WTC11 (cell line): ENCODE data around the gene LRRC30. TPM values are rescaled to one million over a fixed set of nuclear protein-coding genes. Genes with fewer than 3 reads are reported as not detected.

ENCODE experiments used
- ATAC-seq: fragments of 200-7000 bp; cut with Tn5 transposase; 2 replicates; pipeline ENCODE4 v1.10.0; 2021; ENCODE audit warnings: mild to moderate bottlenecking, moderate library complexity
- CTCF ChIA-PET: fragments of 300-600 bp; sonication (Branson Sonifier 250); formaldehyde crosslinking; loops from one replicate; lab custom pipeline; 2021; ENCODE audit warnings: antibody characterized with exemption; lab: Charles Lee
- POLR2A ChIA-PET: fragments of 350-600 bp; sonication (Branson Sonifier 250); formaldehyde crosslinking; loops from one replicate; lab custom pipeline; 2021; ENCODE audit warnings: antibody characterized with exemption; lab: Charles Lee
- DNase-seq: peaks from one replicate; pipeline ENCODE4 v3.0.0; 2021; ENCODE audit warnings: low spot score
- H3K27ac Mint-ChIP-seq: 2 replicates; pipeline ENCODE4 v1.8.0; 2021; ENCODE audit warnings: mixed read lengths
- H3K27me3 Mint-ChIP-seq: 2 replicates; pipeline ENCODE4 v1.8.0; 2021; ENCODE audit warnings: low read depth, mild to moderate bottlenecking, moderate library complexity, mixed read lengths
- H3K36me3 Mint-ChIP-seq: 2 replicates; pipeline ENCODE4 v1.8.0; 2021; ENCODE audit warnings: mixed read lengths
- H3K4me1 Mint-ChIP-seq: 2 replicates; pipeline ENCODE4 v1.8.0; 2022; ENCODE audit warnings: mixed read lengths
- H3K4me3 Mint-ChIP-seq: 2 replicates; pipeline ENCODE4 v1.8.0; 2021; ENCODE audit warnings: mild to moderate bottlenecking, moderate library complexity, mixed read lengths
- H3K9me3 Mint-ChIP-seq: 2 replicates; pipeline ENCODE4 v1.8.0; 2021; ENCODE audit warnings: mixed read lengths
- ATF1 ChIP-seq: sonication (generic); formaldehyde crosslinking; IDR thresholded peaks from 2 replicates; pipeline ENCODE4 v1.8.1; 2023; ENCODE audit warnings: mild to moderate bottlenecking, moderate library complexity, missing genetic modification reagents
- EMX1 ChIP-seq: fragments of 250-450 bp; sonication (Bioruptor Pico); IDR thresholded peaks from 2 replicates; pipeline ENCODE4 v1.8.0; 2021; ENCODE audit warnings: mild to moderate bottlenecking
- FOXJ3 ChIP-seq: sonication (generic); formaldehyde crosslinking; IDR thresholded peaks from 2 replicates; pipeline ENCODE4 v1.9.0; 2021; ENCODE audit warnings: missing genetic modification reagents, mild to moderate bottlenecking, borderline replicate concordance
- GRHL2 ChIP-seq: fragments of 250-450 bp; sonication (Bioruptor Pico); IDR thresholded peaks from 2 replicates; pipeline ENCODE4 v1.8.0; 2022; ENCODE audit warnings: mild to moderate bottlenecking, moderate library complexity; ENCODE audit not compliant: insufficient replicate concordance, severe bottlenecking
- JUN ChIP-seq: sonication (generic); formaldehyde crosslinking; IDR thresholded peaks from 2 replicates; pipeline ENCODE4 v1.8.0; 2023; ENCODE audit warnings: mild to moderate bottlenecking, missing genetic modification reagents
- MXD4 ChIP-seq: fragments of 250-450 bp; sonication (Bioruptor Pico); IDR thresholded peaks from 2 replicates; pipeline ENCODE4 v1.8.0; 2021; ENCODE audit warnings: mild to moderate bottlenecking, moderate library complexity, borderline replicate concordance
- NR1H2 ChIP-seq: sonication (generic); formaldehyde crosslinking; IDR thresholded peaks from 2 replicates; pipeline ENCODE4 v1.9.0; 2021; ENCODE audit warnings: mild to moderate bottlenecking, moderate library complexity, missing genetic modification reagents
- RELA ChIP-seq: sonication (generic); formaldehyde crosslinking; IDR thresholded peaks from 2 replicates; pipeline ENCODE4 v1.8.1; 2022; ENCODE audit warnings: missing genetic modification reagents, mild to moderate bottlenecking, borderline replicate concordance
- TP53 ChIP-seq: sonication (generic); formaldehyde crosslinking; IDR thresholded peaks from 2 replicates; pipeline ENCODE4 v1.8.1; 2023; ENCODE audit warnings: mild to moderate bottlenecking, missing genetic modification reagents
- ZBTB21 ChIP-seq: sonication (generic); formaldehyde crosslinking; IDR thresholded peaks from 2 replicates; pipeline ENCODE4 v1.8.1; 2023; ENCODE audit warnings: mild to moderate bottlenecking, missing genetic modification reagents, borderline replicate concordance
- ZNF219 ChIP-seq: sonication (generic); formaldehyde crosslinking; IDR thresholded peaks from 2 replicates; pipeline ENCODE4 v1.8.0; 2023; ENCODE audit warnings: missing genetic modification reagents, mild to moderate bottlenecking, borderline replicate concordance
- ZNF232 ChIP-seq: sonication (generic); formaldehyde crosslinking; IDR thresholded peaks from 2 replicates; pipeline ENCODE4 v1.8.0; 2022; ENCODE audit warnings: mild to moderate bottlenecking, missing genetic modification reagents
- ZNF671 ChIP-seq: fragments of 250-450 bp; sonication (Bioruptor Pico); IDR thresholded peaks from 2 replicates; pipeline ENCODE4 v1.8.0; 2021; ENCODE audit warnings: mild to moderate bottlenecking
- total RNA-seq: library from RNA; stranded (reverse); gene quantifications from 3 replicates; pipeline ENCODE4 v1.2.3, GENCODE V29; 2021
- TF ChIP-seq, protein P1 (sequence below): sonication (generic); formaldehyde crosslinking; IDR thresholded peaks from 2 replicates; pipeline ENCODE4 v1.8.1; 2022; ENCODE audit warnings: missing genetic modification reagents, borderline replicate concordance
- TF ChIP-seq, protein P2 (sequence below): fragments of 250-450 bp; sonication (Bioruptor Pico); IDR thresholded peaks from 2 replicates; pipeline ENCODE4 v1.9.0; 2021; ENCODE audit warnings: mild to moderate bottlenecking
- TF ChIP-seq, protein P3 (sequence below): sonication (generic); formaldehyde crosslinking; IDR thresholded peaks from 2 replicates; pipeline ENCODE4 v1.8.1; 2023; ENCODE audit warnings: mild to moderate bottlenecking, missing genetic modification reagents, moderate library complexity
- TF ChIP-seq, protein P4 (sequence below): sonication (generic); formaldehyde crosslinking; IDR thresholded peaks from 2 replicates; pipeline ENCODE4 v1.8.0; 2022; ENCODE audit warnings: mild to moderate bottlenecking, missing genetic modification reagents
- TF ChIP-seq, protein P5 (sequence below): sonication (generic); formaldehyde crosslinking; IDR thresholded peaks from 2 replicates; pipeline ENCODE4 v1.8.0; 2023; ENCODE audit warnings: missing genetic modification reagents
- TF ChIP-seq, protein P6 (sequence below): sonication (generic); formaldehyde crosslinking; IDR thresholded peaks from 2 replicates; pipeline ENCODE4 v1.8.0; 2022; ENCODE audit warnings: mild to moderate bottlenecking, missing genetic modification reagents

Gene LRRC30
- total RNA-seq, 1 experiment from 2014 or later, result not detected

DNA sequence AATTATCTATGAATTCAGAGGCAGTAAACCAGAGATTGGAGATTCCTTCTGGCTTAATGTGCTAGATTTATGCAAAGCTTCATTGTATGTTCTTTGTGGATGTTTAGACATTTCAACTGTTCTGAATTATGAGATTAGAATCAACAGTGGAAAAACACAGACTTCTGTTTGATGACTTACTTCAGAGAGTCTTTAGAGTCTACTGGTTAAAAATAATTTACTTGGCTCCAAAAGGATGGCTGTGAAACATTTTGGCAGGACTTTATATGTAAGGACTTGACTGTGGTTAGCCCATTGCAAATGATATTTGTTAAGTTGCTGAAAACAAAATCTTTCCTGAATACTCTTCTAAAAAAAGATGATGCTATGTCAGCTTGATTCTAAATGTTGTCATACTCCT, 25.5 kb upstream of the LRRC30 start:
- Mint-ChIP-seq H3K27me3 (no peaks in the 10 kb centered on the region), H3K4me3 (no peak overlapping the region)
- POLR2A ChIA-PET, result no interaction called here

DNA sequence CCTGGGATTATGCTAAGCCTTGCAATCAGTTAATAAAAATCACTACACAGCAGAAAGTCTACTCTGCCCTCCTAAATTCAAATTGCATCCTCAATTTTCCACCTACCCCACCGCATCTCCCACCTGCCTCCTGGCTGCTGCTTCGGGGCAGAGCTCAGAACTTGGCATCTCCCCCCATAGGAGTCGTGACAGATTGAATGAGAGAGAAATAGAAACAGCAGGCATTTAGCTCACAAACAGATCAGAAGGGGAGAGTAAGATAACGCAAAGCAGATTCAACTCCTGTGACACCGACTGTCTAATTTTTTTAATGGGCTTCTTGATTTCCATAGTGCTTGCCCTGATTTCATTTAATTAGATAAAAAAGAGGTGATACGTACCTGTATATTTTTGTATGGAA, 24.7 kb upstream of the LRRC30 start:
- Mint-ChIP-seq H3K36me3 (no peaks in the 10 kb centered on the region), H3K9me3 (no peaks in the 10 kb centered on the region), H3K27me3 (no peaks in the 10 kb centered on the region), H3K4me1 (peaks cover 25% of the 10 kb centered on the region), H3K27ac (no peak overlapping the region), H3K4me3 (no peak overlapping the region)
- ATAC-seq (no peak), DNase-seq (no peak)
- ChIA-PET CTCF (interaction anchor here (0.6 to 1.3 kb wide), 2 partner anchors 88 to 286 kb away, joined by 5 to 7 read pairs; no protein-coding TSS in a partner anchor), POLR2A (no interaction called here)
- TF ChIP-seq FOXJ3 (CRISPR knock-in tag) (no peak), ZNF219 (CRISPR knock-in tag) (no peak), MXD4 (CRISPR knock-in tag) (no peak), ZNF671 (CRISPR knock-in tag) (no peak), RELA (CRISPR knock-in tag) (no peak), JUN (no peak)

More for the DNA sequence above, 25.5 kb upstream of the LRRC30 start:
- TF ChIP-seq, protein P1, sequence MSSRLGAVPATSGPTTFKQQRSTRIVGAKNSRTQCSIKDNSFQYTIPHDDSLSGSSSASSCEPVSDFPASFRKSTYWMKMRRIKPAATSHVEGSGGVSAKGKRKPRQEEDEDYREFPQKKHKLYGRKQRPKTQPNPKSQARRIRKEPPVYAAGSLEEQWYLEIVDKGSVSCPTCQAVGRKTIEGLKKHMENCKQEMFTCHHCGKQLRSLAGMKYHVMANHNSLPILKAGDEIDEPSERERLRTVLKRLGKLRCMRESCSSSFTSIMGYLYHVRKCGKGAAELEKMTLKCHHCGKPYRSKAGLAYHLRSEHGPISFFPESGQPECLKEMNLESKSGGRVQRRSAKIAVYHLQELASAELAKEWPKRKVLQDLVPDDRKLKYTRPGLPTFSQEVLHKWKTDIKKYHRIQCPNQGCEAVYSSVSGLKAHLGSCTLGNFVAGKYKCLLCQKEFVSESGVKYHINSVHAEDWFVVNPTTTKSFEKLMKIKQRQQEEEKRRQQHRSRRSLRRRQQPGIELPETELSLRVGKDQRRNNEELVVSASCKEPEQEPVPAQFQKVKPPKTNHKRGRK (CRISPR knock-in tag), result no peak
- TF ChIP-seq ZNF232 (CRISPR knock-in tag) (no peak), EMX1 (CRISPR knock-in tag) (no peak), NR1H2 (CRISPR knock-in tag) (no peak), ATF1 (CRISPR knock-in tag) (no peak), ZBTB21 (CRISPR knock-in tag) (no peak), TP53 (CRISPR knock-in tag) (no peak), GRHL2 (CRISPR knock-in tag) (no peak)
- TF ChIP-seq, protein P2, sequence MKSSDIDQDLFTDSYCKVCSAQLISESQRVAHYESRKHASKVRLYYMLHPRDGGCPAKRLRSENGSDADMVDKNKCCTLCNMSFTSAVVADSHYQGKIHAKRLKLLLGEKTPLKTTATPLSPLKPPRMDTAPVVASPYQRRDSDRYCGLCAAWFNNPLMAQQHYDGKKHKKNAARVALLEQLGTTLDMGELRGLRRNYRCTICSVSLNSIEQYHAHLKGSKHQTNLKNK (CRISPR knock-in tag), result no peak
- TF ChIP-seq, protein P3, sequence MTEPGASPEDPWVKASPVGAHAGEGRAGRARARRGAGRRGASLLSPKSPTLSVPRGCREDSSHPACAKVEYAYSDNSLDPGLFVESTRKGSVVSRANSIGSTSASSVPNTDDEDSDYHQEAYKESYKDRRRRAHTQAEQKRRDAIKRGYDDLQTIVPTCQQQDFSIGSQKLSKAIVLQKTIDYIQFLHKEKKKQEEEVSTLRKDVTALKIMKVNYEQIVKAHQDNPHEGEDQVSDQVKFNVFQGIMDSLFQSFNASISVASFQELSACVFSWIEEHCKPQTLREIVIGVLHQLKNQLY (CRISPR knock-in tag), result no peak
- TF ChIP-seq, protein P4, sequence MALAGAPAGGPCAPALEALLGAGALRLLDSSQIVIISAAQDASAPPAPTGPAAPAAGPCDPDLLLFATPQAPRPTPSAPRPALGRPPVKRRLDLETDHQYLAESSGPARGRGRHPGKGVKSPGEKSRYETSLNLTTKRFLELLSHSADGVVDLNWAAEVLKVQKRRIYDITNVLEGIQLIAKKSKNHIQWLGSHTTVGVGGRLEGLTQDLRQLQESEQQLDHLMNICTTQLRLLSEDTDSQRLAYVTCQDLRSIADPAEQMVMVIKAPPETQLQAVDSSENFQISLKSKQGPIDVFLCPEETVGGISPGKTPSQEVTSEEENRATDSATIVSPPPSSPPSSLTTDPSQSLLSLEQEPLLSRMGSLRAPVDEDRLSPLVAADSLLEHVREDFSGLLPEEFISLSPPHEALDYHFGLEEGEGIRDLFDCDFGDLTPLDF (CRISPR knock-in tag), result no peak
- TF ChIP-seq, protein P5, sequence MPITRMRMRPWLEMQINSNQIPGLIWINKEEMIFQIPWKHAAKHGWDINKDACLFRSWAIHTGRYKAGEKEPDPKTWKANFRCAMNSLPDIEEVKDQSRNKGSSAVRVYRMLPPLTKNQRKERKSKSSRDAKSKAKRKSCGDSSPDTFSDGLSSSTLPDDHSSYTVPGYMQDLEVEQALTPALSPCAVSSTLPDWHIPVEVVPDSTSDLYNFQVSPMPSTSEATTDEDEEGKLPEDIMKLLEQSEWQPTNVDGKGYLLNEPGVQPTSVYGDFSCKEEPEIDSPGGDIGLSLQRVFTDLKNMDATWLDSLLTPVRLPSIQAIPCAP (CRISPR knock-in tag), result no peak
- TF ChIP-seq, protein P6, sequence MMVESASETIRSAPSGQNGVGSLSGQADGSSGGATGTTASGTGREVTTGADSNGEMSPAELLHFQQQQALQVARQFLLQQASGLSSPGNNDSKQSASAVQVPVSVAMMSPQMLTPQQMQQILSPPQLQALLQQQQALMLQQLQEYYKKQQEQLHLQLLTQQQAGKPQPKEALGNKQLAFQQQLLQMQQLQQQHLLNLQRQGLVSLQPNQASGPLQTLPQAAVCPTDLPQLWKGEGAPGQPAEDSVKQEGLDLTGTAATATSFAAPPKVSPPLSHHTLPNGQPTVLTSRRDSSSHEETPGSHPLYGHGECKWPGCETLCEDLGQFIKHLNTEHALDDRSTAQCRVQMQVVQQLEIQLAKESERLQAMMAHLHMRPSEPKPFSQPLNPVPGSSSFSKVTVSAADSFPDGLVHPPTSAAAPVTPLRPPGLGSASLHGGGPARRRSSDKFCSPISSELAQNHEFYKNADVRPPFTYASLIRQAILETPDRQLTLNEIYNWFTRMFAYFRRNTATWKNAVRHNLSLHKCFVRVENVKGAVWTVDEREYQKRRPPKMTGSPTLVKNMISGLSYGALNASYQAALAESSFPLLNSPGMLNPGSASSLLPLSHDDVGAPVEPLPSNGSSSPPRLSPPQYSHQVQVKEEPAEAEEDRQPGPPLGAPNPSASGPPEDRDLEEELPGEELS, result no peak
- Mint-ChIP-seq H3K27ac (no peak overlapping the region), H3K9me3 (no peaks in the 10 kb centered on the region), H3K4me1 (peaks cover 25% of the 10 kb centered on the region), H3K36me3 (no peaks in the 10 kb centered on the region)
- DNase-seq, result no peak
- no peak for ATAC-seq
- CTCF ChIA-PET, result interaction anchor here (0.6 kb wide), 1 partner anchor 87 kb away, joined by 7 read pairs; no protein-coding TSS in a partner anchor
